ENCODE results near the gene CD300LB.

- no peak for TF ChIP-seq POLR2A (IDR thresholded peaks at IDR 0.05)
- no peak for TF ChIP-seq CTCF (IDR thresholded peaks at IDR 0.05 in 4 of 5, conservative IDR thresholded peaks at IDR 0.05 in 1 of 5)
Measured at GRCh38 chr17:74544991-74545842, 13.9 kb upstream of the CD300LB start.
